Right hindlimb (tissue), 1 donor: ENCODE measurements around the gene PDCD4.
"Not testable (repeated sequence)": the region's sequence is repeated elsewhere in the genome, so short reads cannot be mapped to it uniquely, and the experiment has no call there.

Source experiments
- DNase-seq: peaks from one replicate; pipeline ENCODE4 v3.0.0-alpha.2; 2018

Gene PDCD4

DNA sequence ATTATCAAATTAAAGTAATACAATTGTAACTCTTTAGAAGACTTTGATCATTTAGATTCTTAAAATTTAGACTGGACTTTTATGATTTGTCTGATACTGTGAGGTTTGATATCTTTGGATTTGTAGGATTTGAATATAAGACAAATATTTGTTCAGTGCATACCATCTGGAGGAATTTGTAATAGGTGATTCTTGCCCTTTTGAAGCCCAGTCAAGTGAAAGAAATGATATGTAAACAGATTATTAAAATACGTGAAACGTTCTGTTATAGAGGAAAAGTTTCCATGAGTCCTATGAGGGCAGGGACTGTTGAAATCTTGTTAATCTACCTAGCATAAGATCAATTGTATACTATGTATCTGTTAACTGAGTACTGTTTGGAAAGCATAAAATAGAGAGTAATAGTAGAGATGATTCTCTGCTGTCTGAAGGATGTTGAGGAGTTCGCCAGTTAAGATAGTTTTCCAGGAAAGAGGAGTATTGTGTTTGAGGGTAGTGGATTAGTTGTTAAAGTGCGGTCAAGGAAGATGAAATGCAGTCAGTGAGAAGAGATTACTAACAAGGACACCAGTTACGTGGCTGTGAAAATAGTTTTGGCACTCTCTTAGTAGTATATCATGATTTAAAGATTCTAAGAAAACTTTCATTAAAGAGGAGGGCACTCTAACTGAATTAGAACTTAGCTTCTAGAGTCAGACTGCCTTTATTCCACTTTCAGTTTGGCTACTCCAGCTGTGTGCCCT is 14.4 kb downstream of the PDCD4 start:
- DNase-seq, result no peak

GRCh38 chr10:110887560-110887959 is 15.8 kb downstream of the PDCD4 start:
- no peak for DNase-seq

- DNase-seq, result no peak
These were observed 21.0 kb downstream of the PDCD4 start for GRCh38 chr10:110892602-110893288.

DNA sequence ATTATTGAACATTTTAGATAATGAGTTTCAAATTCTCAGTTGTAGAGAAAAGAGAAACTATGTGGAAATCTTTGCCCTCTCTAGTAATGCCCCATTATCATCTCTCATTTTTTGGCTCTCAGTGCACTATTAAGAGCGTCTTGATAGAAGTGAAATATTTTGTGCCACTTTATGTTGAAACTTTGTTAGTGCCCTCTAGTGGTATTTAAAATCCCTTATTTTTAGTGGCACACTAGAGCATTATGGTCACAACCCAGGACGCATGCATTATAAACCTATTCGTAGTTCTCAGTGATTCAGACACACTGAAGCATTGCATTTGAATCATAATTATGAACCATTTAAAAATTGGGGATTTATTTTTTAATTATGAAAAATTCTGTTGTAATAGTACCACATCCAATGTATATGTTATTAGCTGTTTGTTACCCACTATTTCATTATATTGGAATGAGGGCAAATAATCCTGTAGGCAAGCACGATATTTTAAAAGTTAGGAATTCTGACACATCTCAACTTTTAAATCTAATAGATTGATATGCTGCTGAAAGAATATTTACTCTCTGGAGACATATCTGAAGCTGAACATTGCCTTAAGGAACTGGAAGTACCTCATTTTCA is 21.9 kb downstream of the PDCD4 start:
- no peak for DNase-seq

GRCh38 chr10:110897184-110897583 is 25.5 kb downstream of the PDCD4 start:
- DNase-seq, result no peak

GRCh38 chr10:110898391-110898790 is 26.7 kb downstream of the PDCD4 start:
- no peak for DNase-seq

- peak; percentile 17 for DNase-seq
These were observed 29.3 kb downstream of the PDCD4 start for GRCh38 chr10:110900983-110901382.

DNA sequence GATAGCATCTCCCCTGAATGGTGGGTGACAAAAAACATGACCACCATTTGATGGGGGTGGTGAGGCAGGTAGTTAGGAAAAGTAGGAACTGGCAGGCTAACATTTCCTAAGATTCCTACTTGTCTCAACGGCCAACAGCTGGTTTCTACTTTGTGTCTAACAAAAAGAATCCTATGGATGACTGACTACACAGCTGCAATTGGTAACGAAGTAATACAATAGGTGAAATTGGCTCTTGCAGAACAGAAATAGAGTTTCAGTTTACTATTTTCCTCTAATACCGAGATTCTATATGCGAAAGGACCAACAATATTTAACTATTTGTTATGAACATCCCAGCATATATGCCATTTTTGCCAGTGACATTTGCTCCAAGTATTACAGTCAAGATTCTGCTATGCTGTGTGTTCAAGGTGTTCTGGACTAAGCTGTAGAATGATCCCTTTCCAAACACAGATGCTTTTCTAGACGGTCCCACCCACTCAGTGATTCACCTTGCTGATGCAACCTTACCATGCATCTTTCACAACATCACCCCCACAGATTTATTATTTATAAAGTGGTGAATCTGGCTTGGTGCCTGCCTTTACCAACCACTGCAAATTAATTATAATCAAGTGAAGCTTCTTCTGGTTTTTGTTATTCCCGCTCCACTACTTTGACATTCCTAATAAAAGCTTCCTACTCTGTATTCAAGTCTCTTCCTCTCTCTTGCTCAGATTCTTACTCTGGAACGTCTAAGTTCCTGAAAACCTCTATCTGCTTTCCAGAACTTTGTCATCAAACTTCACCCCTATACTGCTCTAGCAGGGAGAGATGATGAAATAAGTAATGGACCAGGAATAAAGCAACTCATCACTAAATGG is 30.5 kb downstream of the PDCD4 start:
- no peak for DNase-seq

DNA sequence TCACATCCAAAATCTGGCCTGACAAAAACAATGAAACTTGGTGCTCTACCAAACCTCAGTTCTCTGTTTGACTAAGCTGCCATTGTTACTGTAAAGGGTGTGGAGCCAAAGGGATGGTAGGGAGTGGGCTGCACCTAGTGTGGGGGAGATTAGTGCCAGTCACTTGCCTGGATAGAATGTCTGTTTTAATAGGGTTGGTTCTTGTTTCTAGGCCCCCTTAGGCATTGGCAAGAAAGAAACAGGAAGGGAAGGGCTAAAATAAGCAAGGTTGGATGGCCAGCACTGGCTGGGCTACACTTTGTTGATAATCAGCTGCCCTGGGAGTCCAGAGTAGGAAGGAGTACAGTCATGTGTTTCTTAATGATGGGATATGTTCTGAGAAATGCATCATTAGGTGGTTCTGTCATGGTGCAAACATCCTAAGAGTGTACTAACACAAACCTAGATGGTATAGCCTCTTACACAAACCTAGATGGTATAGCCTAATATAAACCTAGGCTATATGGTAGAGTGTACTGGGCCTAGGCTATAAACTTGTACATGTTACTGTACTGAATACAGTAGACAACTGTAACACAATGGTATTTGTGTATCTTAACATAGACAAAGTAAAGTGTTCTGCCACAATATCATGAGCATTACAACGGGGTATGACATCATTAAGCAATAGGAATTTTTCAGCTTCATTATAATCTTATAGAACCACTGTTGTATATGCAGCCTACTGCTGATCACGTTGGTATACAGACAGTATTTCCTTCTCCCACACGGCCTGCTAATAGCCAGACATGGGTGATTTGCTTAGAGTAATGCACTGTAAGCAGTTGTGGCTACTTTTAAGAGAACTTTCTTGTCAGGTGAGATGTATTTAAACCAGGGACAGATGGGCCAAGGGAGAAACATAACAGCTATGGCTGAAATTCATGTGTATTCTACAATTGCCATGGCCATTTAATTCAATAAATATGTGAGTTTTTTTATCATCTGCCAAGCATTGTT is 31.9 kb downstream of the PDCD4 start:
- DNase-seq, result no peak

DNA sequence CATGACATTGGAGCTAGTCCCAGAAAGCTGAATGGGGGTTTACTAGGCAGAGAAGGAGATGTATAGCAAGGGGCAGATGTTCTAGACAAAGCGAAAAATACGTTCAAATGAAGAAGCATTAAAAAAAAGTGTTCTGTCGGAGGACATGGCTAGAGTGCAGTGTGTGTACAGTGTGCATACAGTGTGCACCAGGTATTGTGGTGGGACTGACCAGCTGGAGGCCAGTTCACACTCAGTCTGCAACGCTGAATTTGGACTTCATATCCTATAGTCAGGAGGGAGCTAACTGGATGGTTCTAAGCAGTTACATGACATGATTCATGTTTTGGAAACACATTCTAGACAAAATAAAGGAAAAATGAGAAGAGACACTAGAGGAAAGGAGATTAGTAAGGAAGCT is 38.4 kb downstream of the PDCD4 start:
- no peak for DNase-seq

DNA sequence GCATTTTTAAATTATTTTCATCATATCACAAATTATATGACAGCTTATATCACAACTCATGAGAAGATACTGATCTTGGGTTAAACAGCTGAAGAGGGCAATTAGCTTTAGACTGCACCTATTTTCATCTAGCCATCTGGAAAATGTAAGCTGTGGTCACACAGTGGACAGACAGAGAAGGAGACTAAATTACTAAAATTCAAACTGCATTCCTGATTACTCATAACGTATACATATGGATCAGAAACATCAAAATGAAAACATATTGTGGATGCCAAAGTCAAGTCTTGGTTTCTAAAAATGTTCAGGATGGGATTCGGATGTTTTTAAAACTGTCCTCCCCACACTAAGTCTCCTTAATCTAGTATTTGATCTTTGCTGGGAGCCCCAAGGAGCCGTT is 40.6 kb downstream of the PDCD4 start:
- DNase-seq, result no peak

DNA sequence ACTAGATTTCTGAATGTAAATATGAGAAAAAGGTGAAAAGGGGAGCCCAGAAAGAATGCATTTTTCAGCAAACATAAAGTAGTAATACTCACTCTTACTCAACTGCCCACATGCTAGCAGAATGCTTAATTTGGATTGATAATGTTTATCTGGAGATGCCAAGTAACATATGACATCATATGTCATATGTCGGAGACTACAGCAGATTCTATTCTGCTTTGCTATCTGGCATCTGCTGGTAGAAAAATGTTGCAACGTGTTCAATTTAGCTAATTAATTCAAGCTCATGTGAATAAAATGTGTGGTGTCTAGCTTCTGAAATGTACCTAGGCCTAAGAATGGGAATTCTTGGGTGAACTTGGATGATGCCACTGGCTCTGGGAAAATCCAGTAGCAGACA is 42.7 kb downstream of the PDCD4 start:
- DNase-seq, result no peak

DNA sequence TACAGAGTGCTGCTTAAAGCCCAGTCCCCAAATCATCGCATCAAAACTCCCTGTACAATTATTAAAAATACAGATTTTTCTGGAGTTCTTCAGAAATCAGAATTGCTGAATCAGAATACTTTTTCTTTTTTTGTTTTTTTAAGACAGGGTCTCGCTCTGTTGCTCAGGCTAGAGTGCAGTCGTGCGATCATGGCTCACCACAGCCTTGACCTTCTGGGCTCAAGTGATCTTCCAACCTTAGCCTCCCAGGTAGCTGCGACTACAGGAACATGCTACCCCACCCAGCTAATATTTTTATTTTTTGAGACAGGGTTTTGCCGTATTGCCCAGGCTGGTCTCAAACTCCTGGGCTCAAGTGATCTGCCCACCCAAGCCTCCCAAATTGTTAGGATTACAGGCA is 43.3 kb downstream of the PDCD4 start:
- no peak for DNase-seq

DNA sequence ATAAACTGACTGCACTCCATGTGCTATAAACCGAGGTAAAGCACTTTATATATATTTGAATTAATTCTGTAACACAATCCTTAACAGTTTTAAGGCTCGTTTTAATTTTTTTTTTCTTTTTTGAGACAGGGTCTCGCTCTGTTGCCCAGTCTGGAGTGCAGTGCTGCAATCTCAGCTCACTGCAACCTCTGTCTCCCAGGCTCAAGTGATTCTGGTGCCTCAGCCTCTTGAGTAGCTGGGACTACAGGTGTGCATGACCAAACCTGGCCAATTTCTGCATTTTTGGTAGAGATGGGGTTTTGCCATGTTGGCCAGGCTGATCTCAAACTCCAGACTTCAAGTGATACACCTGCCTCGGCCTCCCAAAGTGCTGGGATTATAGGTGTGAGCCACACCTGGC is 43.9 kb downstream of the PDCD4 start:
- DNase-seq, result not testable (repeated sequence)

DNA sequence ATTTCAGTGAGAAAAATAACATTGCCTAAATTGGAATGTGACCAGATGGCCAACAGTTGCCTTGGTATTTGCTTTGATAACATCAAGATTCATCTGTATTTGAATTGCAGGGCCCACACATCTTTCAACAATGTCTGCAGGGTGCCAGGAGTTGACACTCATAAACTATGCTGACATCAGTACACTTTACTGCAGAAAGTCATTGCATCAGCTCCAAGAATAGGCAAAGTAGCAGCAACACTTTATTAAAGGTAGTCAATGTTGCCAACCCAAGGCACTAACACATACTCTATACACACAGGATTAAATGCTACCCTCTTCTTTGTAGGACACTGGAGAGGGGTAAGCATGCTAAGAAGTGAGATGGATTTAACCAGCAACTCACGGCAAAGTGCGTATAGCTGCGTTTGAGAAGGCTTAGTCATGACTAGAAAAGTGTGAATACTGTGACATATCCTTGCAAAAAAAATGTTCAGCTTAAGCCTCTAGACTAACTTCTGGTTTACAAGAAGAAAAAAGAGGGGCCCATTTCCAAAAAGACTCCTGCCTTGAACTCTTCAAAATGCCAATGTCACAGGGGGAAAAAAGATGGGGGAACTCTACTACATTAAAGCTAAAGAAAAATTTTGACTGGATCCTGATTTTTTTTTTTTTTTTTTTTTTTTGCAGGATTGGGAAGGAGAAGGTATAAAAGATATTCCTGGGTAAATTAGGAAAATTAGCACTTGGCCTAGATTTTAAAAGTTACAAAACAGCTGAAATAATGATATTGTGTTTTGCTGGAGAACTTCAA is 45.0 kb downstream of the PDCD4 start:
- DNase-seq, result no peak

DNA sequence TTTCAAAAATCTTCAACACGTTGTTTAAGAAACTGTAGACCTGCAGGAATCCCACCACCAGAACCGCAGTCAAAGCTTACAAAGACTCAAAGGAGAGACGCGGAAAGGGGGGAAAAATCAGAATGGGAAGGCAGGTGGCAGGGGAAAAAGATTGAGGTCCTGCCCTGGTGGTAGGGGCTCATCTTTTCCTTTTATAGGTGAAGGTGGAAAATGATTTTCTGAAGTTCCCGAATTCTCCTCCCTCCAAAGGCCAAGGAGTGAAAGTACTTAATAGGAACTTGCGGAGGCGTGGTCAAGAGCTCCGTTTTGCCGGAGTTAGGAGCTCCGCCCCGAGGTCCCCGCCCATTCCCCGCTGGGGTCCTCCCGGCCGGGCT is 46.5 kb downstream of the PDCD4 start:
- peak; percentile 97 for DNase-seq

DNA sequence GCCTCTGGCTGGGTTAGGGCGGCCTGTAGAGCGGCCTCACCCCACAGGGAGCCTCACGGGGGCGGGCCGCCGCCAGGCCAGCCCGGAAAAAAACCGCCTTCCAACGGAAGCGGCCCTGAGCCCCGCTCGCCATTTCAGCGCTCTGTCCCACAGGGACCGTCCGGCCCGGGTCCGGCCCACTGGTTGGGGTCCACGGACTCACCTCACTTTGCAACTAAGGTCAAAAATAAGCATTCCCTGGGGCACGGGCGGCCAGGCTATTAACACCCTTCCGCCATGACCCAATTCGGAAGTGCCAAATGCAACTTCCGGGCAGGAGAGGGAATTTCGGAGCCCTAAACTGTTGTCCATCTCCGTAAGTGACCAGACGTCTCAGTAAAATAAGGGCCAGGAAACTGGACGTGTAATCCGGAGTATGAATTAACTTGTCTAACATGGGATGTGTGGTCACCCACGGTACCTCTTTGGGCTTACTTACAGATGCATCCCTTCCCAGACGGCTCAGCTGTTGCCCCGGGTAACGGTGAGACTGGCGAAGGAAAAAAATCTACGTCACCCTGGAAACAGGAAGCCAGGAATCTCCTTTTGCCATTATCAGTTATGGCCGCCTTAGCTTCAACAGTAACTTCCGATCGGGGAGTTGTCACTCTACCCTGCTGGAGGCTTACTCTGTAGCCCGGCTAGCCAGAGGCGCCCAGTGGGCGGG is 47.1 kb downstream of the PDCD4 start, which contains the start of gene BBIP1:
TSS of gene BBIP1 (minus strand) at position 538 of the 706 bp plus-strand sequence. CDS start 1,023 bp downstream, outside the sequence.
- no peak for DNase-seq

- peak; percentile 100 for DNase-seq
These were observed 47.7 kb downstream of the PDCD4 start, which contains the start of gene SHOC2 for GRCh38 chr10:110919349-110919931. SHOC2 (plus strand) TSS chr10:110919604; CDS start chr10:110964359, 44,755 bp downstream.
